NCI-H446 (cell line): ENCODE data around the gene ADCY1.

Source experiments
- DNase-seq, 2 experiments: peaks; one replicate each; lab custom pipeline; 2025; lab: John Stamatoyannopoulos, UW

The ADCY1 gene

DNA sequence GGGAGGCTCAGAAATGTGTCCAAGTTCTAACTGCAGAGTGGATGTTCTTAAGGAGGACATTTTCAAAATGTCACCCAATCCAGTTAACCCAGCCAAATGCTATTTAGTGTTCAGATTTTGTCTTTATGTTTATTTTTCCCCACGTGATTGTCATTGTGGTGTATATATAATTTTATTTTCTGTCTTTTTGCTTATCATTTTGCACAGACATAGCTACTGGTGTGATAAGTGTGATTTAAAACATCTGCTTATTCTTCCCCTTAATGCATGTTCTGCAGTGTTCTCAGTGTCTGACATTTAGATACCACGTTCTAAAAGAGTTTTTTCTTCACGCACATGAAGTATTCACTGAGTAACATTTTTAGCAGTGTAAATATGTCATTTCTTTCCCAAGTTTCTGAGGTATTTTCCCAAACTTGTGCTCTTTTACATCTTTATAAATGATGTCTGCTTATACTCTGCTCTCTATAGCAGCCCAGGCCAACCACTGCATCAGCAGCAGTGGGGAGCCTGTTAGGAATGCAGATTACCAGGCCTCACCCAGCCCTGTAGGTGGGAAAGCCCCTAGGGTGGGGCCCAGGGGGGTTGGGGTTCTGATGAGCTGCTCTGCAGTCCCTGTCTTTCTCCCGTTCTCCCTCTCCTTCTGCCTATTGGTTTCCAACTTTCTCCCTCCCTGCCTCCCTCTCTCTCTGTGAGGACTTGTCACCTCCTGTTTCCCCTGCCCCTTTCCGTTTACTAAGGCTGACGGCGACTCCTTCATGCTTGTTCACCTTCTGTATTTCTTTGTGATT, 20.8 kb downstream of the ADCY1 start:
- DNase-seq = no peak

DNA sequence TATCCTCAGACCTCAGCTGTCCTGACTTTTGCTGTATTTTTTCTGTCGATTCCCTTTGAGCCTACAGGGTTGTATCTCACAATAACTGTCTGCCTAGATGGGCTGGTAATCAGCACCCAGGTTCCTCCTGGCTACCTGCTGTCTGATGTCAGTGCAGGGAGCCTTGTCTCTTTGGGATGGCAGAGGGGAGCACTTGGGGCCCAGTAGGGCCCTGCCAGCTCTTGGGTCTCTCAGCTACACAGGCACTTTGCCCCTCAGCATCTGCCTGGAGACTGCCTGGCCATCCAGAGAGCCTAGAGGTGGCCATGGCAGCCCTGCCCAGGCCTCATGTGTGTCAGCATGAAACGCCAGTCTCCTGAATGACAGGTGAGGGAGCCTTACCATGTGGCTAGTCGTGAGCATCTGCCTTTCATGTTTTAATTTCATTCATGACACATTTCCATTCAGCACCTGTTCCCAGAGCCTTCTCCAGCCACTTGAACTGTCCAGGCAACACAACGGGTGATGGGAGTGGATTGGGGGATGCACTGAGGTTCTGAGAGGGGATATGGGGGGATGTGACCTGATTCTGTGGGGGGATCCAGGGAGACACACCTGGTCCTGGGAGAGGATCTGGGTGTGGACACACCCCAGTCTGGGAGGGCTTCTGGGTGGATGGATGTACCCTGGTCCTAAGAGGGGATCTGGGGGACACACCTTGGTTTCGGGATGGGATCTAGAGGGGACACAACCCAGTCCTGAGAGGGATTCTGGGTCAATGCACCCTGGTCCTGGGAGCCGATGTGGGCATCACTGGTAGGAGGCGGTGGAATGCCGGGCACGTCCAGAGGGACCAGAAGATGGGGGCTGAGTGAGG, 21.9 kb downstream of the ADCY1 start:
- no peak for DNase-seq

DNA sequence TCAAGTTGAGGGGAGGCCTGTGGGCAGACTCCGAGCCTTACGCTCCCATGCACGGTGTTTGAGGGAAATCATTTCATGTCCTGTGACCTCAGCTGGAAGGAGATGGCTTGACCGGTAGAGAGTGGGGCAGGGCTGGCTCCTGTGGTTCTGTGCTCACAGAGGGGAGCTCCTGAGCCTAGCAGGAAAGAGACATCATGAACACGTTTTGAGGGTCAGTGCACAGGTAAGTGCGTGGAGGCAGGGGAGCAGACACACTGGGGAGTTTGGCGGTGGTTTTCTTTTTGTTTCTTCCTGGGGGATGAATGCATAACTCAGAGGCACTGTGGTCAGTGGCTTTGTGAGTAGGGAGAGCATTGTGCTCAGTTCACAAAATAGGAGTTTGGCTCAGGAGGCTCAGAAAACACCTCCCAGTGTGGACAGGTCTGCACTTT, 22.5 kb downstream of the ADCY1 start:
- no peak for DNase-seq

DNA sequence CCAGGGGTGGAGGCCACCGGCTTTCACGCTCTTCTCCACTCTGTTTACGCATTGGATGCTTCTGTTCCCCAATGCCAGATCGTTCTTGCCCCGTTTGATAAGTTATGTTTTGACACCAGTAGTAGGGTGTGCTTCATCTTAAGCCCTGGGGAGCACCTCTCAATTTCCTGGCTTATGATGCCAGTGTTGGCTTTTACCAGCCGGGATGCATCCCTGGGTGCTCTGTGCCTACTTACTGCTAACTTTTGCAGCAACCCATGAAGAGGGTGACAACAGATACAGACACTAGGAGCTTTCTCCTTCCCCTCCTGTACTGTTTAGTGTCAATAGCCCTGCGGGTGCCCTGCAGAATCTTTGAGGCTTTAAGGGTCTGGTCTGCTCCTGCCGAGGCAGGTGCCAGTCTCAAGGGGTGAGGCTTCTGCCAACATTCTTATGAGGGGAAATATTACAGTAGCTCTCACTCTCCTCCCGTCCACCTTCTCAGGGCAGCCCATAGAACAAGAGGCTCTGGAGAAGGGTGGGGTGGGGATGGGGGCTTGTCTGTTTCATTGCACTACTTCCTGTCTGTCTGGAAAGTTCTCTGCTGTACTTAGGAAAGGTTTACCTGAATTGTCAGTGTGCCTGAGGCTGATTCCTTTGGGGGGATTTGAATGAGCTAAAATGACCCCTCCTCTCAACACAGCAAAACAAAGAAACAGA, 23.3 kb downstream of the ADCY1 start:
- no peak for DNase-seq

DNA sequence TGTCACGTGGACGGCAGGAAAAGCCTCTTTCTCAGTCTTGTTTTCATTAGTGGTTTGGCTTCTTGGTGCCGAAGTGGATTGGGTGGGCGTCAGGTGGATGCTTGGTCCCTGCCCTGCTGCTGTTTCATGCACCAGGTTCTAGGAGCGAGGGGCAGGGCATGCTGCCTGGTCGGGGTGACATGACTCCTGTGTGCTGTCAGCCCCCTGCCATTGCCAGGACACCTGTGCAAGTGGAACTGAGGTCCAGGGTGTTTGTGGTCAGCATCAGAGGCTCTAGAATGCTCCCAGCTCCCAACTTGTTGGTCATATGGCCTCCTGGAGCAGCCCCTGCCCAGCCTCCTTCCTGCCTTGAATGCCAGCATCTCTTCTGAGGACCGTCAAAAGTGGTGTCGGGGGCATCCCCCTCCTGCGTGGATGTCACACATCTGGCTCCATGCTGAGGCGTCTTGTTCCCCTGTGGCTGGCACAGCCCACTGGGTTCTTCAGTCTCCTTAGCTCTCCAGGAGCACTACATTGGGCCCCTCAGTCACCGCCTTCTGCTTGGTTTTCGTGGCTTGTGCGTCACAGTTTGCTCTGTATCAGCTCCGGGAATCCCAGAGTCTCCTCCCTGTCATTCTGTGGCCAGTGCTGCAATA, 24.8 kb downstream of the ADCY1 start:
- no peak for DNase-seq

DNA sequence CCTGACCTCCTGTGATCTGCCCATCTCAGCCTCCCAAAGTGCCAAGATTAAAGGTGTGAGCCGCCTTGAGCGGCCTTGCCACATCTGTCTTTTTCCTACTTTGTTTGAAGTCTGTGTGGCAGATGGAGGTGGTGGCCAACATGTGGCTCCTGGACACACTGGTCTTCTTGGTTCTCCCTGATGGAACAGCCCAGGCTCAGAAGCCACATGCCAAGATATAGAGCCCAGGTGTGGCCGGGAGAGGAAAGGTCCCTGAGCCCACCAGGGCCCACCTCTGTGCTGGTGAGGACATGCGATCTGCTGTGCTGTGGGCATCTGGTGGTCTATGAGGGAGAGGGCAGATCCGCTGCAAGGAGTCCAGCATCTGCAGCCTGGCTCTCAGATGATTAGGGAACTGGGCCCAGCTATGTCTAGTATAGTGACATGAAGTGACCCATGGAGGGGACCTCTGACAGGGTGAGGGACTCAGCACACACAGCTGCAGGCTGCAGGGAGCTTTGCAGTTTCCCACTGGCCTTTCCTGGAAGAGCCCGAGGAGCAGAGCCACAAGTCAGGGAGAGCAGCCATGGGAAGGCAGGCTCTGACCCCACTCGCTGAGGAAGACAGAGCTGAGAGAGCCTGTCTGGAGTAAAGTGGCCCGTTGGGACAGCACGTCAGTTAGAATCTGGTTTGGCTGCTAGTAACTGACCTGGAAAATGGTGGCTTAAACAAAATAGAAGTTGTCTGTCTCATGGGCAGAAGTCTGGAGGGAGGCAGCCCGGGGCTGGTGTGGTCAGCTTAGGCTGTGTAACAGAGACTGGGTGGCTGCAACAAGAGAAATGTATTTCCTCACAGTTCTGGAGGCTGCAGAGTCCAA, 25.9 kb downstream of the ADCY1 start:
- DNase-seq = no peak

DNA sequence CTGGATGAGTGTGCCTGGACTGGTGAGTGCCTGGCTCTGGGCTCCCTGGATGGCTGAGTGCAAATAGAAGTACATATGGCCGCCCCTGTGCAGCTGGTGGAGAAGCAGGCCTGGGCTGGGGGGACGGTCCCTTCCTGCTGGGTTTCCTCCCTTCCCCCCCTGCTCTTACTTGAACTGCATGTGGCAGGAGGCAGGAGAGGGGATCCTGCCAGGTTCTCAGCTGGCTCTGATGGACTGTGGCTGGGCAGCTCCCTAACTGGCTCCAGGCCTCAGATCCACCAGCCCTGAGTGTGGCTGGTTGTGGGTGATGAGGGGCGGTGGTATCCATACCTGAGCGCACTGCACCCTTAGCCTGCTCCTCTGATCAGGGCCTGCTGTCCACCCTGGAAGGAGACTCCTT, 26.9 kb downstream of the ADCY1 start:
- DNase-seq = no peak

DNA sequence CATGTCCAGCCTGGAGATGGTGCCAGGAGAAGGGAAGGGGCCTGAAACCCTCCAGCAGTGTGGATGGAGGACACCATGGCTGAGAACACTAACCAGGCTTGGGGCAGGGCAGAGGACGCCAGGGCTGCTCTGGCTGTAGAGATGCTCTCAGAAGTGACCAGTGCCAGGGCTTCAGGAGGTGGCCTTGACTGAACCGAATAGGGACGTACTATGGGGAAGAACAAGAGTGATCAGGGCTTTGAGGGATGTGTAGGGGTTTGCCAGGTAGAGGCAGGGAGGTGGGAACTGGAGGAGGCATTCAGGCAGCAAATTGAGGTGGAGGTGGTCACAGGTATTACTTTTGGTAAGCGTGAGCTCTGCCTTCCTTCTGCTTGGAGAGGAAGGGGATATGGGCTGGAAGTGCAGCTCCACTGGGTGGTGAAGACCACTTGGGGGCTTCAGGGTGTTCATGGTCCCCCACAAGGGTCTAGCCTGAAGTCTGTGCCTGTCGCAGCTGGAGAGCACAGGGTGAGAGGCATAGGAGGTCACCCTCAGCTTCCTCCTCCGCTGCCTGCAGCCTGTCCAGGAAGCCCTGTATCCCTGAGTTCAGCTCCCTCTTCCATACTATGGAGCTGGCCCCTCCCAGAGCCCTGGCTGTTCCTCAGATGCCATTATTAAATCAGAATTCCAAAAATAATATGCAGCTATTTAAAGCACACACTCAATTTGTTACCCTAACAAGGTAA, 27.8 kb downstream of the ADCY1 start:
- no peak for DNase-seq

DNA sequence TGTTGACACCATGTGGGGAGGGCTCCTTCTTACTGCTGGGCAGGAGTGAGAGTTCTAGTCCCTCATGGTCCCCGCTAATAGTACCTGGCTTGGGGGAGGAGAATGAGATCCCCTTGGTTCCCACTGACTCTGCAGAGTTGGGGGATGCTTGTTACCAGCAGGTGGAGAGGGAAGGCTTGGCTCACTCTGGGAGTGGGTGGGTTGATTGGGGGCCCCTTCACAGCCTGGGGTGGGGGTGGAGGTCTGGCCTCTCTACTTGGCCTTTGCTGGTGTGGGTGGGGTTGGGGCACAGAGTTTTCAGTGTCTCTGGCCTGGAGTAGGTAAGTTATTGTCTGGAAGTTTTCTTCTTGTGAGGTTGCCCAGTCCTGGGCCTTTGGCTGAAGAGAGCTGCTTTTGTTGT, 31.9 kb downstream of the ADCY1 start:
- DNase-seq = no peak

DNA sequence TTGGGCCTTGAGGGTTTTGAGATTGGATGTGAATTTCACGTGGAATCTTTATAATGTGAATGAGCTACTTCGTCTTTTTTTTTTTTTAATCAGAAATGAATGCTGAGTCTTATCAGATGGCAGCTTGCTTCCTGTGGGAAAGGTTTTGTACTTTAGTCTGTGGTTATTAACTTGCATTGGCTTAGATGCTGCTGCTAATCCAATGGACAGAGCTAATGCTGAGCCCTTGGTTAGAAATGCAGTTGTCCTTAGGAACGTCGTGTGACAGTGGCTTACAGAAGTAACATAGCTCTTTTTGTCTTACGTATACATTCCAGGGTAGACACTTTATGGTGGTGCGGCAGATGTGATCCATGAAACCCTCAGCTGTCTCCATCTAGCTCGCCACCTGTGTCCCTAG, 32.8 kb downstream of the ADCY1 start:
- DNase-seq = no peak

DNA sequence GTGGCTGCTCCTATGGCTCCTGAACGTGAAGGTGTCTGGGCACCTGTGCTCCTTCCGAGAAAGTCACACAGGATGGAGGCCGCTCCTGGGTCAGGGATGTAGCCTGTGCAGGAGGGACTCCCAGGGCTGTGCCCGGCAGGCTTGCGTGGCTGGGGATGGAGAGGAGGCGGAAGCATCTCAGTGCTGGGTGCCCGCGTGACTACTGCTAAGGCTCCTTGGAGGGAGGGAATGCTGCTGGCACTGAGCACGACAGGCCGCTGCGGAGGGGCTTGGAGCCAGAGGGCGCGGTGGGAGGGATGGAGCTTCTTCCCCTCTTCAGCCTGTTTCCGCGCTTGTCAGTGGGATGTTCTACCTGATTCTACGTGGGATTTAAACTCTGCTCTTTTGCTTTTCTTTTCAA, 35.0 kb downstream of the ADCY1 start:
- no peak for DNase-seq

DNA sequence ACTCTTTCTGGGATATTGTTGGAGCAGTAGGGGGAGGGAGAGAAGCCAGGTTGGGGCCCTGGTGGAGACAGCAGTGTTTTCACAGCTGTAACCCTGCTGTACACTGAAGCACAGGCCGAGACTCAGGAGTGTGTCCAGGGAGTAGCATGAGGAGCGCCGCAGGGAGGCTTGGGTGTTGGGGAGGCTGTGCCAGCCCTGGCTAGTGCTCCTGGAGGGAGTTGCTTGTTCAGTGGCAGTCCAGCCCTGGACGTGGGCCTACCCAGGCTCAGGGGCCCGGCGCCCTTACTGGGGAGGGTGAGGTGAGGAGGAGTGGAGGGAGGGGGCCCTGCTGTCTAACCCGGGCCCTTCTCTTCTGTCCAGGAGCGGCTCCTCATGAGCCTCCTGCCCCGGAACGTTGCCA, 35.9 kb downstream of the ADCY1 start:
- DNase-seq = no peak

DNA sequence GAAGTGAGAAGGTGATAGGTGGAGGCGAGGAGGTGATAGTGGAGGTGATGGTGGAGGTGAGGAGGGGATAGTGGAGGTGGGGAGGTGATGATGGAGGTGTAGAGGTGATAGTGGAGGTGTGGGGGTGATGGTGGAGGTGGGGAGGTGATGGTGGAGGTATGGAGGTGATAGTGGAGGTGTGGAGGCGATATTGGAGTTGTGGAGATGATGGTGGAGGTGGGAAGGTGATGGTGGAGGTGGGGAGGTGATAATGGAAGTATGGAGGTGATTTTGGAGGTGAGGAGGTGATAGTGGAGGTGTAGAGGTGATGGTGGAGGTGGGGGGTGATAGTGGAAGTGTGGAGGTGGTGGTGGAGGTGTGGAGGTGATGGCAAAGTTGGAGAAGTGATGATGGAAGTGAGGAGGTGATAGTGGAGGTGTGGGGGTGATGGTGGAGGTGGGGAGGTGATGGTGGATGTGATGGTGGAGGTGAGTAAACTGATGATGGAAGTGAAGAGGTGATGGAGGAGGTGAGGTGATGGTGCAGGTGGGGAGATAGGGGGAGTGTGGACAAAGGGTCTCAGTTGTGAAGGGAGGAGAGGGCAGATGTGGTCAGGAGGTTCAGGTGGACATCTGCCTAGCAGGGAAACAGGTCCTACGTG, 36.6 kb downstream of the ADCY1 start:
- DNase-seq = no peak

DNA sequence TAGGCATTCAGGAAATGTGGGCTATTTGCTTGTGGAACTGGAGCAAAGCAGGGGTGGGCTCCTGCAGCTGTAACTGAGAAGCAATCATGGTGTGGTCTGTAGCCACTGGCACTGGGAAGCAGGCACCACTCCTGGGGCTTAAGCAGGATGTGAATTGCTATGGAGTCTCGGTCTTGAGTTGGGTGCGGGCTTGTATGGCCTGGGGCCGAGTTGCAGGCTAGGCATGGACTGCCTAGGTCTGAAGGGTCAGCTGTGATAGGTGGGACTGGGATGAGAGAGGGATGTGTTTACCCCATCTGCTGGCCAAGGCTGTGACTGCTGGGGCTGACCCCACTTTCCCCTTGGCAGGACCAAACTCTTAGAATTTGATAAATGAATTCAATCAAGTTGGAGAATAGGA, 43.0 kb downstream of the ADCY1 start:
- no peak for DNase-seq

DNA sequence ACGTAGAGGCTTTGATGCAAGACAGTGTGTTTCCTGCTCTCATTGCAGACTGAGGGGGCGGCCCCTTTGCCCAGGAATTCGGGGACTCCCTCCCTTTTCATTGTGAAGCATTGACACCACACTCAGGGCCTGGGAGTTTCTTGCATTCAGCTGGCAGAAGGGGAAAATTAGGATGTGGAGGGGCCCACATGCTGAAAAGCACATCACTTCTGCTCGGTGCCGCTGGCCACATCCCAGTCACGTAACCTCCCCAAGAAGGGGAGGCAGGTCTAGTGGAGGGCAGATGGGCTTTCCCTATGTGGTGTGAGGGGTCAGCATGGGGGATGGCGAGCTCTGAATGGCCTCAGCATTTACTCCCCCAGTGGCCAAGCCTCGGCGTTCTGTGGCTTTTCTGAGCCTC, 47.9 kb downstream of the ADCY1 start:
- no peak for DNase-seq

DNA sequence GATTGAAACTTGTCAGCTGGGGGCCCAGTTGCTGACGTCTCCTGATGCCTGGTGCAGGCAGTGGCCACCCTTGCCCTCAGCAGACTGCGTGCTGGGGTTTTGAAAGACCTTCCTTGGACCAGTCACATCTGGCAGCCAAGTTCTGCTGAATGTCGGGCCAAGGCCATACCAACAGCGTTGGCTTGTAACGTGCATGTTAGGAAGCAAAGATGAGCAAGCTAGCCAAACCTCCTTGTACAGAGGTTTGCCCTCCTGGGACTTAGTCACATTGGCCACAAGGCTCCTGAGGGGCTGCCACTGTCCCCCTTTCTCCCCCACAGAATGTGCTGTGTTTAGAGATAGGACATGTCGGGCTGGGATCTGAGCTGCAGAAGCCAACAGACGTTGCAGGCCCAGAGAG, 49.0 kb downstream of the ADCY1 start:
- DNase-seq = no peak

DNA sequence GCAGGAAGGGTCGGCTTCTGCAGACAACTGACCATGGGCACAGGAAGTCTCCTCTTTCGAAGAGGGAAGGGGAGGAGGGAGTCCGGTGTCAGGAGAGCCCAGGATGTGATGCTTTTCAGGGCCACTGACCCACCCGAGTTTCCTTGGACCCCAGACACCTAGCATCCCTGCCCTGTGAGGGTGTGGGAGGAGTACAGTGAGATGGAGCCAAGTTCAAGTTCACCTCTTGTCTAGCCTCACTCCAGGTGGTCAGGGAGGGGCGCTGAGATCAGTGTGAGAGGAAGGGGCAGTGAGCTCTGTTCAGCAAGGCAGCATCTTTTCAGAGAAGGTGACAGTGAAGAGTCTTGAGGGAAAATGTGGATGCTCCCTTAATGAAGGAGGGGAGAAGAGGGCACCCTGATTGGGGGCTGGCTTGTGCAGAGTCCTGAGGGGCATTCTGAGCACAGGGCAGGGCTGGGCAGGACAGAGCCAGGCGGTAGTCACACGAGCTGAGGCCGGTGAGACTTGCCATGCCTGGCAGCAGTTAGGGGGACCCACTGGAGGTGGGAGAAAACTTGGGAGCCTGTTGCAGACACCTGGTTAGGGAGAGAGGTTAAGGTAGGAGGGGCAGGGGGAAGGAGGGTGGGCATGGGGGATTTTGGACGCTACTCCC, 49.7 kb downstream of the ADCY1 start:
- DNase-seq = no peak

DNA sequence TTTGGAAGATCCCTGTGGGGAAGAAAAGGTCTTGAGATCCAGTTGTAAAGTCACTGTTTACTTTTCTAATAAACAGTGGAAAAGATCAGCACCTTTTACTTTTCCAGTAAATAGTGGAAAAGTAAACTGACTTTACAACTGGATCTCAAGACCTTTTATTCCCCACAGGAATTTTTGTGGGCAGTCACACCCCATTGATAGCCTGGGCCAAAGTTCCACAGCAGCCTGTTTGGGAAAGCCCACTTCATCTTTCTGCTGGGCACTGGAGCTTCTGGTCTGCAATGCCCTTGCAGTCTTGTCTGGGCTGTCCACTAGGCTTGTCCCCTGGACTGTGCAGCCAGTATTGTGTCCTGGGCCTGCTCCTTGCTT, 50.2 kb downstream of the ADCY1 start:
- no peak for DNase-seq

DNA sequence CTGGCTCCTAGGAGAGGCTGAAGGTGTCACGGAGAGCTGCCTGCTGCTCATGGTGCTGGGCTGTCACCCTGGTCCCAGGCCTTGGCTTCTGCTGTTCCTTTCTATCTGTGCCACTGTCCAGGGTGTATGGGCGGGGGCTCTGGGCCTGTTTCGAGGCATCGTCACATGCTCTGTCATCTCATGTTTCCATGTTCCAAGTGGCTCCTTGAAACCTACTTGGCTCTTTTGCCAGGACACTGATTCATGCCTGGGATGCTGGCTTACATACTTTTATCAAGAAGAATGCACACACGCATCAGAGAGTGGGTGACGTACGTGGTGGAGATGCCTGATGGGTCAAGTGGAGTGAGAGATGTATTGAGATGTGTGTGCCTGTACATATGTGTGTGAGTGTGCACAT, 50.9 kb downstream of the ADCY1 start:
- DNase-seq = no peak
